Stomach smooth muscle (tissue), 2 donors: ENCODE results near the gene UBXN11.

ENCODE experiments used
- H3K27ac ChIP-seq: one replicate; pipeline ENCODE4 v1.7.0; 2013; ENCODE audit warnings: mild to moderate bottlenecking, low read length, inconsistent platforms
- H3K27me3 ChIP-seq, 2 donors: one replicate each; pipeline ENCODE4 v1.7.0; 2013; ENCODE audit warnings: low read length in 2 of 2; ENCODE audit not compliant: insufficient read depth in 2 of 2, control insufficient read depth in 1 of 2
- H3K36me3 ChIP-seq, 2 donors: one replicate each; pipeline ENCODE4 v1.7.0; 2013; ENCODE audit warnings: low read length in 2 of 2; ENCODE audit not compliant: control insufficient read depth in 2 of 2, insufficient read depth in 2 of 2
- H3K4me1 ChIP-seq: one replicate; pipeline ENCODE4 v1.7.0; 2013; ENCODE audit warnings: low read length; ENCODE audit not compliant: control insufficient read depth, insufficient read depth
- H3K4me3 ChIP-seq, 2 donors: one replicate each; pipeline ENCODE4 v1.7.0; 2013; ENCODE audit warnings: low read length in 2 of 2
- H3K9ac ChIP-seq, 2 donors: one replicate each; pipeline ENCODE4 v1.7.0; 2013; ENCODE audit warnings: low read length in 2 of 2, mild to moderate bottlenecking in 1 of 2
- H3K9me3 ChIP-seq, 2 donors: one replicate each; pipeline ENCODE4 v1.7.0; 2013; ENCODE audit warnings: low read length in 2 of 2; ENCODE audit not compliant: control insufficient read depth in 2 of 2
- donor health status: healthy.
- donor health status: Pancreatic carcinoma.

The UBXN11 gene

DNA sequence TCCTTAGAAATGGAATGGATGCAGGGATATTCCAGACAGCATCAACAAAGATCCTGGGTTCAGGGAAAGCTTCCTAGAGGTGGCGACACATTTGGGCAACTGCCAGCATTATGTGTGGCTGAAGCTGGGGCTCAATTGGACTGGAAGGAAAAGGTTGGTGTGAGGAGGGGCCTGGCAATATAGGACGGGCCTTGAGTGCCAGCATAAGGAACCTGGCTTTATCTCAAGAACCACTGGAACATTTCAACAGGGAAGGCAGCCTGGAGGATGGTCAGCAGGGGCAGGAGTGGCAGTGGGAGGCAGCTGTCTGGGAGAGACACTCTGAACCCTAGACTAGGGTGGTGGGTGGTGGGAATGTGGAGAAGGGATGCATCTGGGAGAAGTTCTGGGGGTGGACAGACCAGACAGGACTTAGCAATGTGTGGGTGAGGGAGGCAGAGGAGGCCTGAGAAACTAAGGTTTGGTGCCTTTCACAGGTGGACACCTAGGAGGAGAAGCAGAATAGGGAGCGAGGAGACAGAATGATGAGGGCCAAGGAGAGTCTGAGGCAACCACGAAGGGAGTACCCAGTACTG is 23.1 kb downstream of the UBXN11 start:
- Histone ChIP-seq H3K27me3 (no peaks in the 10 kb centered on the region), H3K9me3 (no peaks in the 10 kb centered on the region), H3K27ac (no peak overlapping the region), H3K9ac (no peak overlapping the region), H3K36me3 (no peaks in the 10 kb centered on the region), H3K4me3 (no peak overlapping the region), H3K4me1 (peaks cover 53% of the 10 kb centered on the region)

DNA sequence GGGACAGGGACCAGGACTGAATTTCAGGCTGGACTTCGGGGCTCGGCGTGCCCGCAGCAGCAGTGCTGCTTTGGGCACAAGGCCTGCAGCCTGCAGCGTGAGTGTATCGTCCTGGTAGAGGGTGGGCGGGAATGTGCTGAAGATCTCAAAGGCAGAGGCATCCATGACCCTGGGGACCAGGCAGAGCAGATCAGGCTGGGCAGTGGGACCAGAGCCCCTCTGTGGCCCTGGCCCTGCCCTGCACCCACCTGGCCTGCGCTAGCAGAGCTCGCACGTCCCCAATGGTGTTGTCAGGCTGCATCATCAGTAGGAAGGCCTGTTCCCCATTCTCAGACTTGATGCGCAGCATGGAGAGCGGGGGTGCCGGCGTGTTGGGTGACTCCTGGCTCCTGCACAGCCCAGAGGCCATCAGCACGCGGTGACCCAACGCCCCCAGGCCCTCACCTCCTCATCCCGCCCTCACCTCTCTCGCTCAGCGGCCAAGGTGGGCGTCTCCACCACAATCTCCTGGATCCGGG is 24.0 kb downstream of the UBXN11 start:
- H3K4me1 ChIP-seq, result peaks cover 61% of the 10 kb centered on the region
- H3K27ac ChIP-seq, result no peak overlapping the region
- H3K36me3 ChIP-seq, result no peaks in the 10 kb centered on the region

DNA sequence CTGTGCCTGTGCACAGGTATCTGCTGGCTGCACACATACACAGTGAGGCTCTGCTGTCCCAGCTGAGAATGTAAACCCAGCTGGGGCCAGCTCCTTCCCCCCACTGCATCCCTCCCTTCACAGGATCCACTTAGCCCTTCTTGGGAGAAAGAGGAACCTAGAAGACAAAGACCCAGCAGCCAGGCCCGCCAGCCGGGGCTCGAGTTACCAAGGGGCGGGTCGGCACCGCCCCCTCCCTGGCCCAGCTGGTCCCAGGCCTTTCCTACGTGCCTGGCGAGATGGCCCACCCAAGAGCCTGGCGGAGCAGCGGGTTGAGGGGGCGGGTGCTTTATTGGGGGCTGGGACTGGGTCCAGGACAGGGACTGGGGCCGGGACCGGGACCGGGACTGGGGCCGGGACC is 24.5 kb downstream of the UBXN11 start:
- Histone ChIP-seq H3K9me3 (no peaks in the 10 kb centered on the region), H3K4me1 (peaks cover 61% of the 10 kb centered on the region), H3K27ac (no peak overlapping the region), H3K4me3 (peak overlapping the region in 1 of 2 donors; percentile 40), H3K36me3 (no peaks in the 10 kb centered on the region), H3K27me3 (no peaks in the 10 kb centered on the region), H3K9ac (no peak overlapping the region)

More for the DNA sequence above, 24.0 kb downstream of the UBXN11 start:
- Histone ChIP-seq H3K4me3 (no peak overlapping the region), H3K9ac (no peak overlapping the region), H3K27me3 (no peaks in the 10 kb centered on the region), H3K9me3 (no peaks in the 10 kb centered on the region)

DNA sequence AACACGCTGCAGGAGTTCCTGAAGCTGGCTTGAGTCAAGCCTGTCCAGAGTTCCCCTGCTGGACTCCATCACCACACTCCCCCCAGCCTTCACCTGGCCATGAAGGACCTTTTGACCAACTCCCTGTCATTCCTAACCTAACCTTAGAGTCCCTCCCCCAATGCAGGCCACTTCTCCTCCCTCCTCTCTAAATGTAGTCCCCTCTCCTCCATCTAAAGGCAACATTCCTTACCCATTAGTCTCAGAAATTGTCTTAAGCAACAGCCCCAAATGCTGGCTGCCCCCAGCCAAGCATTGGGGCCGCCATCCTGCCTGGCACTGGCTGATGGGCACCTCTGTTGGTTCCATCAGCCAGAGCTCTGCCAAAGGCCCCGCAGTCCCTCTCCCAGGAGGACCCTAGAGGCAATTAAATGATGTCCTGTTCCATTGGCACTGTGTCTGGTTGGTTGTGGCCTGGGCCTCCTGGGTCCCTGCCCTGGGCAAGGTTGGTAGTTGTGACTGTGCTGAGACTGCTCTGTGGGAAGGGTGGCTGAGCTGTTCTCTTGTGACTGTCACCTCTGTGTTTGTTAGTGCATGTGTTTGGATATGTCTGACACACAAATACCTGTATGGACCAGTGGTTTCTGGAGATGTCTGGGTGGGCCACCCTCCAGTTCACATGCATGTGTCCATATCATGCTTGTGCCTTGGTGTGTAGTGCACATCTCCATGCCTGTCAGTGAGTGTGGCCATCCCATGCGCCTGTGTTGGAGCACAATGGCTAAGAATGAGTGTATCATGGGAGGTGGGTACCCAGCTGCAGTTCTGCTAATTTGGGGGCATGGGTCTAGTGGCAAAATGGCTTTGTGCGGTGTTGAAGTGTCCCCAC is 25.1 kb downstream of the UBXN11 start:
- peak overlapping the region in 1 of 2 donors; percentile 40 for H3K4me3 ChIP-seq
- no peaks in the 10 kb centered on the region for H3K27me3 ChIP-seq
- peaks cover 65% of the 10 kb centered on the region for H3K4me1 ChIP-seq
- H3K36me3 ChIP-seq, result peaks cover 0 to 2% of the 10 kb centered on the region in 2 donors
- peak overlapping the region; percentile 82 for H3K27ac ChIP-seq
- no peak overlapping the region for H3K9ac ChIP-seq
- H3K9me3 ChIP-seq, result no peaks in the 10 kb centered on the region

DNA sequence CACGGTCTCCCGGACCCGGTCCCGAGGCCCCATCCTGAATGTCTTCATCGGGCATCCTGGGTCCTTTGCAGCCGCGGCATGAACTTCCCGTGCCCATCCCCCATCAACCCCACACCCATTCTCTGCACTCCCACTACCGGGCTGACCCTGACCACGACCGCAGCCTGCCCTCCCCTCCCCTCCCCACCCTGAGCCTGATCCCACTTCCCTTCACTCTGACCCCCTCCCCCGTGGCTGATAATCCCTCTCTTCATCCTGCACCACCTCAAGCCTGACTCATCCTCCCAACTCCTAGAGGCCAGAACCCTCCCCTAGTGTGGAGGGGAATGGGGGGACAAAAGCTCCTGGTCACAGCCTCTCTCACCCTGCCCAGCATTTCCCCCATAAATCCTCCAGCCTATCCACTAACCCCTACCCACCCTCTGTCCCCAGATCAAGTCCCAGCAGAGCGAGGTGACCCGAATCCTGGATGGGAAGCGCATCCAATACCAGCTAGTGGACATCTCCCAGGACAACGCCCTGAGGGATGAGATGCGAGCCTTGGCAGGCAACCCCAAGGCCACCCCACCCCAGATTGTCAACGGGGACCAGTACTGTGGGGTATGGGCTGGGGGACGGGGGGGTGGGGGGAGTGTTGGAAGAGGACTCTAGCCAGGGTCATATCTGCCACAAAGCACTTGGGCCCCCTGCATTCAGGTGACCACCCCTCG is 25.9 kb downstream of the UBXN11 start:
- peak overlapping the region; percentile 87 to 91 for H3K4me3 ChIP-seq
- H3K27me3 ChIP-seq, result no peaks in the 10 kb centered on the region
- no peaks in the 10 kb centered on the region for H3K9me3 ChIP-seq
- H3K4me1 ChIP-seq, result peaks cover 68% of the 10 kb centered on the region
- H3K27ac ChIP-seq, result peak overlapping the region; percentile 82
- H3K9ac ChIP-seq, result peak overlapping the region; percentile 60 to 74
- H3K36me3 ChIP-seq, result peaks cover 0 to 2% of the 10 kb centered on the region in 2 donors

DNA sequence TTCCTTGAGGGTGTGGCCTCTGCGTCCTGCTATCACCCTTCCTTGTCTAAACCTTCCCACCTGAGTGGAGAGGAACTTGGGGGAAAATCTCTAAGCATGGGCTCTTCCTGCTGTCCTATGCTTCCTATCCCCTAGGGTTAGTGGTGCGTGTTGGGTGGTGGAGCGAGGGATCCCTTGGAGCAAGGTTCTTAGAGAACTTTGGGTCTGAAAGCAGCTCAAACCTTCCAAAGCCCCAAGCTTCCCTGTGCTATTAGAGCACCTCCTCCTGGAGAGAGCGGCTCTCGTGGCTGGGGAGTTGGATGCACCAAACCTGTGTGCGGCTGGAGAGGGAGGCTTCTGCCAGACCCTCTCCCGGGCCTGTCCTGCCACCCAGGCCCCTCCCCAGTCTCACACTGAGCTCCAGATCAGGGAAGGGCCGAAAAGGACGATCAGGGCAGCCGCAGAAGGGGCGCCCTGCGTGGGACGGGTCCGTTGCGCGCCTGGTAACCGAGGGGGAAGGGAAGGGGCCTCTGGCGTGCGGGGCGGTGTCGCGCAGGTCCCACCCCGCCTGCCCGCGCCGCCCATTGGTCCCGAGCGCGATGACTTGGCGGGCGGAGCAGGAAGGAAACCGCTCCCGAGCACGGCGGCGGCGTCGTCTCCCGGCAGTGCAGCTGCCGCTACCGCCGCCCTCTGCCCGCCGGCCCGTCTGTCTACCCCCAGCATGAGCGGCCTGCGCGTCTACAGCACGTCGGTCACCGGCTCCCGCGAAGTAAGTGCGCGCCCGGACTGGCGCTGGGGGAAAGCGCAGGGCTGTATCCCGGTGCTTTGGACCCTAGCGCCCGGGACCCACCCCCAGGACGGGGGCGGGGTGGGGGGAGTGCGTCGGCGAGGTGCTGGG is 26.7 kb downstream of the UBXN11 start, which contains the start of gene SH3BGRL3:
Gene SH3BGRL3 (plus strand): TSS at position 631 of the 877 bp plus-strand sequence. CDS start 70 bp downstream, at position 701.
- H3K4me3 ChIP-seq, result peak within 1 kb of the TSS; percentile 87 to 91
- H3K27ac ChIP-seq, result peak within 1 kb of the TSS; percentile 82
- H3K4me1 ChIP-seq, result peaks cover 65% of the 10 kb centered on the region
- peaks cover 0 to 2% of the 10 kb centered on the region in 2 donors for H3K36me3 ChIP-seq
- H3K9me3 ChIP-seq, result no peaks in the 10 kb centered on the region
- peak within 1 kb of the TSS; percentile 74 to 88 for H3K9ac ChIP-seq
- H3K27me3 ChIP-seq, result no peaks in the 10 kb centered on the region

DNA sequence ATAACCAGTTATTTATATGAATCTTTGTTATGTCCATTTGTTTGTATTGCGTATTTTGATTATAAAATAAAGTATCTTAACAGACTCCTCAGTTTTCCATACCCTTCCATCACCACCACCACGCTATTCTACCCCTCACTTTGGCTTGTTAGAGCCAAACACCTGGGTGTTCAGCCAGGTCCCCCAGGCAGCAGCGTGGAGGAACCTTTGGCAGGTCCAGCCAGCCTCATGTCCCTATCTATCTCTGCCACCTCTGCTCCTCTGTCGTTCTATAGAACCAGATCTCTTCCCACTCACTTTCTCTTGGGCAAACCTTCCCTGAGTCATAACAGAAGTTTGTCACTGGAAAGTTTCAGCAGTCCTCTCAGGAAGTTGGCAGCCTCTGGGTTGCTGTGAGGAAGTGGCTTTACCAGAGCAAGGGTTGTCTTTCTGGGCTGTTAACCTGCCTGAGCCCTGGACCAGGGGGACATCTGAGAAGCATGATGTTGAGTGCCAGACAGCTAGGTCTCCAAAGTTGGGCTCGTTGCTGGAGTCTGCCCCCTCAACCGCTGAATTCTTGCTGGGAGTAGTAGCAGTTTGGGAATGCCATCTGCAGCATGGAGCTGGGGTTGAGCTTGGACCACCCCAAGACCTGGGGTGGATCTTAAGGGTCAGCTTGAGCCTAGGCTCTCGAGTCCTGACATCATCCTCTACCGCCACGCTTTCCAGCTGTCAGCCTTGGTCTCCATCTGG is 27.5 kb downstream of the UBXN11 start:
- Histone ChIP-seq H3K9ac (peak overlapping the region; percentile 74 to 88), H3K27ac (peak overlapping the region; percentile 82), H3K27me3 (no peaks in the 10 kb centered on the region), H3K4me3 (peak overlapping the region; percentile 87 to 91), H3K36me3 (peaks cover 0 to 2% of the 10 kb centered on the region in 2 donors), H3K9me3 (no peaks in the 10 kb centered on the region), H3K4me1 (peaks cover 60% of the 10 kb centered on the region)

DNA sequence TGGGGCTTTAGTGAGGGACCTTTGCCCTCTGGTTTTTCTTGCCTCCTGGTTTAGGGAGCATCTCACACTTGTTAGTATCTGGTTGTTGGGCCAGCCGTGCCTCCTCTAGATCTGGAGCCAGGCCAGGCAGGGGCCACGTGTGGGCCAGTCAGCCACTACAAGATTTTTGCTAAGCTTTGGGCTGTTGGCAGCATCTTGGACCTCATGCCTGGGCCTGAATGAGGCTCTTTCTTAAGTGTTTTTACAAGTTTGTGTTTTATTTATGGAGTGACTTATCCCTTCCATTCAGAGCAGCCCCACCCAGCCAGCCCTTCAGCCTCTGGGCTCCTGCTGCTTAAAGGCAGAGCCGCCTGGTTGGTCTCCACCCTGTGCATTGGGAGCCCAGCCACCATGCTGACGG is 28.1 kb downstream of the UBXN11 start:
- no peaks in the 10 kb centered on the region for H3K9me3 ChIP-seq
- no peaks in the 10 kb centered on the region for H3K27me3 ChIP-seq
- no peak overlapping the region for H3K4me3 ChIP-seq
- peak overlapping the region; percentile 37 for H3K27ac ChIP-seq
- H3K9ac ChIP-seq, result no peak overlapping the region
- H3K36me3 ChIP-seq, result peaks cover 0 to 2% of the 10 kb centered on the region in 2 donors
- H3K4me1 ChIP-seq, result peaks cover 60% of the 10 kb centered on the region

DNA sequence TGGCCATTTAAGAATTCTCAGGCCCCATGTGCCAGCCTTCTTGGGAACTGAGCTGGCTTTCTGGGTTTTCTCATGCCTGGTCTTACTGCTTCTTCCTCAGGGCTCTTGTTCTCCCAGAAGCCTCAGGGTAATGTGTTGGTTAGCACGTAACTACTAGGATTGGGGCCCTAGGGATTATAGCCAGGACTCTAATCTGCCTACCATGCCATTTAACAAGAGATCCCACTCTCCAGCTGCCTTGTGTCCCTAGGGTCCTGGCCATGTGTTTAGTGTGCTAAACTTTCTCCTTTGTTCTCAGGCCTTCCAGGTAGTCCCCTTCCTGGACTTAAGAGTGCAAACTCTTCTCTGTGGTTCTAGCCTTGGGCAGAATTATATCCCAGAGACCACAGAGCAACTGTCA is 28.7 kb downstream of the UBXN11 start:
- Histone ChIP-seq H3K36me3 (peaks cover 0 to 2% of the 10 kb centered on the region in 2 donors), H3K27me3 (no peaks in the 10 kb centered on the region), H3K27ac (peak overlapping the region; percentile 37), H3K4me3 (no peak overlapping the region), H3K4me1 (peaks cover 60% of the 10 kb centered on the region), H3K9ac (no peak overlapping the region), H3K9me3 (no peaks in the 10 kb centered on the region)
